GM19043 (cell line): Measurements from ENCODE around the gene THEMIS2.
"Not testable (repeated sequence)": the region's sequence is repeated elsewhere in the genome, so short reads cannot be mapped to it uniquely, and the experiment has no call there.

Source experiments
- ATAC-seq: cut with Tn5 transposase; IDR thresholded peaks from one replicate; pipeline ENCODE4 v1.9.1; 2021; ENCODE audit warnings: low read depth; ENCODE audit not compliant: unreplicated experiment

The THEMIS2 gene

DNA sequence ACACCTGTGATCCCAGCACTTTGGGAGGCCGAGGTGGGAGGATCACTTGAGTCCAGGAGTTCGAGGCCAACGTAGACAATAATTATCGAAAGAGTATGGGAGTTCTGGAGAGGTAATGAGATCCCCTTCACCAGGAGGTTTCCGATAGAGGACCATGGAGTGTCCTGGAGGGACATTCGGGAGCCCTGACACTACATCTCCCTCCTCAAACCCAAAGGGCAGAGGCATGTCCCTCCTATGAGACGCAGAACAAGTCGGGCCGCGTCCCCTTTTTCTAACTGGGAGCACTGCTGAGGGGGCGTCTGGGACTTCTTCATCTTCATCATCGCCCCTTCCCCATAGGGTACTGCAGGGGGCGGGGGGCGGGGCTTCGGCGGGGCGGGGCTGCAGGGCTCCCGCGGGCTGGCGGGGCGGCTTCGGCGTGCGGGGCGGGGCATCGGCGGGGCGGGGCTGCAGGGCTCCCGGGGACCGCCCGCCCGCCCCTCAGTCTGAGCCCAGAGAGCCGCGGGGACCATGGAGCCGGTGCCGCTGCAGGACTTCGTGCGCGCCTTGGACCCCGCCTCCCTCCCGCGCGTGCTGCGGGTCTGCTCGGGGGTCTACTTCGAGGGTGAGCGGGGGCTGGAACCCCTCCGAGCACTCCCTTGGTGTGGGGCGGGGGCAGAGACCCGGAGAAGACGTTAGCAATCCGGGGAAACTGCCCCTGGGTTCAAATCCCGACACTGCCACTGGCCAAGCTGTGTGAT is at the start of gene THEMIS2:
Gene THEMIS2 (plus strand): TSS at position 486 of the 743 bp plus-strand sequence. CDS start 28 bp downstream, at position 514.
- ATAC-seq: no peak

DNA sequence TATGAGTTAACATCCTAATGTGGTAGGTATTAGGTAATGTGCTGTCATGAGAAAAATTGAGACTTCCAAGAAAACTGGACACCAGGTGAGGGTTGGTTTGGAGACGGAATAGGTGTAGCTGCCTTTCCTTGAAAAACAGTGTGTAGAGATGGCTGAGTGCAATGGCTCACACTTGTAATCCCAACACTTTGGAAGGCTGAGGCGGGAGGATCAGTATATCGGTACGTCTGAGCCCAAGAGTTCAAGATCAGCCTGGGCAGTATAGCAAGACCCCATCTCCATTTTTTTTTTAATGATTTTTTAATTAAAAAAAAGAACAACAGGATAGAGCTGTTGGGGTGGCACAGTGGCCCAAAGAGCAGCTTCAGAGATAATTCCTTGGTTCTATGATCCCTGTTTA is 48.6 kb upstream of the THEMIS2 start:
- no peak for ATAC-seq

DNA sequence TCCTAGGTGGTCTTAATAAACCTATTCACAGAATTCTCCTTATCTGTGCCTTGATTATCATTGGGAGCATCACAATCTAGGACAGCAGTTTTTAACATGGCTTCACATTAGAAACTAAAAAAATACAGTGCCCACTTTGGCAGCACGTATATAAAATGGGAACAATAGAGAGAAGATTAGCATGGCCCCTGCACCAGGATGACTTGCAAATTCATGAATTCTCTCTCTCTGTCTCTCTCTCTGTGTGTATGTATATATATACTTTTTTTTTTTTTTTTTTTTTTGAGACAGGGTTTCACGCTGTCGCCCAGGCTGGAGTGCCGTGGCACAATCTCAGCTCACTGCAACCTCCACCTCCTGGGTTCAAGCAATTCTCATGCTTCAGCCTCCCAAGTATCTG is 47.9 kb upstream of the THEMIS2 start:
- no peak for ATAC-seq

DNA sequence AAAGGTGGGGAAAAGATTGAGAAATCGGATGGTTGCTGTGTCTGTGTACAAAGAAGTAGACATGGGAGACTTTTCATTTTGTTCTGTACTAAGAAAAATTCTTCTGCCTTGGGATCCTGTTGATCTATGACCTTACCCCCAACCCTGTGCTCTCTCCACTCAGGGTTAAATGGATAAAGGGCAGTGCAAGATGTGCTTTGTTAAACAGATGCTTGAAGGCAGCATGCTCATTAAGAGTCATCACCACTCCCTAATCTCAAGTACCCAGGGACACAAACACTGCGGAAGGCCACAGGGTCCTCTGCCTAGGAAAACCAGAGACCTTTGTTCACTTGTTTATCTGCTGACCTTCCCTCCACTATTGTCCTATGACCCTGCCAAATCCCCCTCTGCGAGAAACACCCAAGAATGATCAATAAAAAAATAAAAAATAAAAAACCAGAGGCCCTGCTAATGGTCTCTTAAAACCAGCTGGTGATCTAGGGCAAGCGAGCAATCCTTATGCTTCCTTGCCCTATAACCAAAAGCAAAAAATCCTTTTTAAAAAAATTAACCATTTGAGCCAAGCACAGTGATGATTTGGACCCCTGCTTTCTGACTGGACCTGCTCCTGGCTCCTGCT is 42.9 kb upstream of the THEMIS2 start:
- ATAC-seq: not testable (repeated sequence)

DNA sequence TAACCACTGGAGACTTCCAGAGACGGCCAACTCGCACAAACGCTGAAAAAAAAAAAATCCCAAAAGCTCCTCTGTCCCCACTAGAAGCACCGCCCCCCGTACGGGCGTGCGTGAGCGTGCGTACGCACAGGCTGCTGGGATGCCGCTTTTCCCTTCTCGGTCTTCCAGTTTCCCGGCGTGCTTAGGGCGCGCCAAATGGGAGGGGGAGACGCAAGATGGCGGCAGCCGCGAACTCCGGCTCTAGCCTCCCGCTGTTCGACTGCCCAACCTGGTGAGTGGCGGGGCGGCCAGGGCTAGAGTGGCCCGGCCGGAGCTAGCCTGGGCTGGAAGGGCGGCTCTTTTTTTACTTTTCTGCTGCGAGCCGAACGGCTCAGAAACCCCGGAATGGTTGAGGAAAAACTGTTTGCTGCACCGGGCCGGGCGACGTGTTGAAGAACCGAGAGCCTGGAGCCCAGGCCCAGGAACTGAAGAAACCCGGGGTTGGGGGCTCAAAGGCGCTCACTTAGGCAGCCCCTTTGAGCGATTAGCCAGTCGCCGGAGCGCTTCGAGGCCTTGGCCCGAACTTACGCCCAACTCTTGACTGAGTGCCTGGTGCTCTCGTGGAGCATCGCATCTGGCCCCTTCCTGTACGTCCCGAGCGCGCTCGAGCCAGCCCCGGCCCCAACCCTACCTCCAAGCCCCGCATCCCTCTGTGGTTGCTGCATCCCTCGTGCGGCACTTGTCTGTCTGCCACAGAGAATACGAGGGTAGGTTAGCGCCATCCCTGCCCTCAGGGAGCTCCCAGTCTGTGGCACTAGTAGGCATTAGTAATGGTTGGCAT is 41.5 kb upstream of the THEMIS2 start, which contains the start of gene PPP1R8:
Gene PPP1R8 (plus strand): TSS at position 162 of the 820 bp plus-strand sequence. CDS start 54 bp downstream, at position 216.
- peak; percentile 95 for ATAC-seq

DNA sequence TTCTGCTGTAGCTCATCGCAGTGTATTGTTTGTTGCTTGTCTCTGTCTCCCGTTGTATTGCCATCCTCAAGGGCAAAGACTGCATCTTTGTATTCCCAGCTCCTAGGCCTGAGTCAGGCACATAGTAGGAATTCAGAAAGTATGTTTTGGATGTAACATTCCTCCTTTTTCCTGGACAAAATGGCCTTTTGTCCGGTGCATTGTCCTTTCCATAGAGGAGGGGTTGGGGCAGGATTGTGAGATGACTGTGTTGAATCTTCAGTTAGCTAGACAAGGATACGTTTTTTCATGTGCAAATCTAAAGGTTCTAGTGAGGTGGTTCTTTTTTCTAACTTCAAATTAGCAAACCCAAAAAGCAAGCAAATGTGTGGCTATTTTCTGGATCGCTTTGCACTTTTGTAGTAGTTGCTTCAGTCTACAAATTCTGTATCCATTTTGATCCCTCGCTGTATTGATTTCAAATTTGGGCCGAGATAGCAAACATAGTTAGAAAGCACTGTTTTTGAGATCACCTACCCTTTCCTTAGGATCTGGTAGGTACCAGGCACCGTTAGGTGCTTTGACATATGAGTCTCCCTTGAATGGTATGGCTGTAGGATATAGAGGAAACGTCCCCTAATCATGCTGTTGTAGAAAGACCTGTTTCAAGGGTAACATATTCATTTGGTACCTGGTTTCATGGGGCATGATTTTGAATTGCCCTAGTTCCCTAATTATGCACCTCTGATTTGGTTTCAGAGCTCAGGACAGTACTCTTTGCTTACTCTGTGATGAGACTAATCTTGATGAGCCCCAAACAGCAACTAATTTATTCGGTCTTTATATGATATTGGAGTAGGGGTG is 40.6 kb upstream of the THEMIS2 start:
- no peak for ATAC-seq

DNA sequence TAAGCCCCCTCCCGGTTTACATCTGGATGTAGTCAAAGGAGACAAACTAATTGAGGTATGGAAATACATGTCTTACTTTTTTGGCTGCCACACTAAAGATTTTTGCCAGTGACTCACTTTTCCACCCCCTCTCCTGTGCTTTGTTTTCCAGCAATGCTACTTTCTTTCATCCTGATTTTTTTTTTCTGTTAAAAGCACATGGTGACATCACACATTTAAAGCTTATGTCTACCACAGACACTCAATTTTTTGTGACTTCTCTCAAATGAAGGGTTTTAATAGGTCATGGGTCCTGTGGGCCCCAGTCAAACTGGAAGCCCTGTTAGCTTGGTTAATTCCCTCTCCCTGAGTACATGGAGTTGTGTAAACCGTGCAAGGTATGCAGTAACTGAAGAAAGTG is 39.6 kb upstream of the THEMIS2 start:
- no peak for ATAC-seq

DNA sequence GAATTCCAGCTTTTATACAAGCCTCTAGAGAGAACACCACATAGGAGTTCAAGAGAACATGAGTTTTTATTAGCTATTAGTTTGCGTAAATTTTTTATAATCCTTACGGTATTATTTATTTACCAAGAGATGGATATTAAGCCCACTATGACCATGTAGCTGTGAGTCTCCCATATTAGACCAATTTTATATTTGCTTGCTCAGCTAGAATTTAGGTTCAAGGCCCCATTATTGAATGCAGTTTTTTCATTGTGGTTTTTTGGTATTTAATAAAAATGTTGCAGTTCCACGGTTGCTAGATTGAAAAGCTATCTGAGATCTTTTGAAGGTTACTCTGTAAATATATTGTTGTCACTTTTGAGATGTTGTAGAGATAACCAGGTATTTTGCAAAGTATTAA is 38.9 kb upstream of the THEMIS2 start:
- no peak for ATAC-seq

DNA sequence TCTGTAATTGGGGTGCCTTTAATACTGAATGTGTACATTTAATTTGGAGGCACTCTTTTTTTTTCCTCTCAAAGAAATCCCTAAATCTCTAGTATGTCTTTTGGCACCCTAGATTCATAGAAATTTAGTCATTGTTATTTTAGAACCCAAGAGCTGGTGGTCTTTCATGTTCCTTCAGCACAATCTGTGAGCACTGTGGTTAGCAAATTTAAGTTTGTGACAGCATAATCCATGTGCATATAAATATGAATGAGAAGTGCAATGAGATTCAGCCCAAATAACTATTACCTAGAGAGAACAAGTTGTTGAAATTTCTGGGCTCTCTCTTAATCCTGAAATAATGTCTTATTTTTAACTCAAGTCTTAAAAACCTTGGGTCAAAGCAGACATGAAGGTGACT is 37.3 kb upstream of the THEMIS2 start:
- no peak for ATAC-seq

DNA sequence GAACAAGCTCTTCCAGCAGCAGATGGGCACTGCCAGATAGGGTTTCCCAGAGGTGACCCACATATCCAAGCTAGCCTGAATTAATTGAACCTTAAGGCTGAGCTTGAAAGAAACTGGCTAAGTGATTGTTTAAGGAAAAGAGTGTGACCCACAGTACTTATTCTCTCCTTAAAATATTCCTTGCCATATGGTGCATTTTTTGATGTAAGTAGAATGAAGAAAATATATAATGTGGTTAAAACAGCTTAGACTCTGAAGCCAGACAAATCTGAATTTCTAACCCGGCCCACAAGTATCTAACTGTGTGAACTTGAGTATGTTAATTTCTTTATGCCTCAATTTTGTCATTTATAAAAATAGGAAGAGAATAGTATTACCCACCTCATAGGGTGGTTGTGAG is 36.8 kb upstream of the THEMIS2 start:
- no peak for ATAC-seq

DNA sequence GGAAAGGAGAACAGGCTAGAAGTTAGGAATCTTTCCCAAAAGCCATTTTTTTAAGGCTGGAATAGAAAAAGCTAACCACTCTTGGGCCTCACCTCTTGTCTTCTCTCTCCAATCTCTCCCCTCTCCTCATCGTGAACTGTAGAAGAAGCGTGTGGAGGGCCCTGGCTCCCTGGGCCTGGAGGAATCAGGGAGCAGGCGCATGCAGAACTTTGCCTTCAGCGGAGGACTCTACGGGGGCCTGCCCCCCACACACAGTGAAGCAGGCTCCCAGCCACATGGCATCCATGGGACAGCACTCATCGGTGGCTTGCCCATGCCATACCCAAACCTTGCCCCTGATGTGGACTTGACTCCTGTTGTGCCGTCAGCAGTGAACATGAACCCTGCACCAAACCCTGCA is 22.4 kb upstream of the THEMIS2 start:
- no peak for ATAC-seq

DNA sequence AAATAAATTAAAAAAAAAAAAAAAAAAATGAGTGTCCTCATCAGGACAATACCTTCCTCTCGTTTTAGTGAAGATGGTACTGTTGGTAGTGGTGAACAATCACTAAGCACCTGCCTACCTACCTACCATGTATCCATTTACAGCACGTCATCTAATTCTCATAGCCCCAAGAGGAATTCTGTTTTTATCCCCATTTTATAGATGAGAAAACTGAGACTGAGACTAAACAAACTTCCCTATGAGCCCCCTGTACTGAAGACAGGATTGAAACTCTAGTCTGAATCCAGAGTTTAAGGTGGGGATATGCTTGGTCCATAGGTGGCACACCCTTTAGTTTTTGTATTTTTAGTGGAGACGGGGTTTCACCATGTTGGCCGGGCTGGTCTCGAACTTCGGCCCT is 17.3 kb upstream of the THEMIS2 start:
- ATAC-seq: no peak

DNA sequence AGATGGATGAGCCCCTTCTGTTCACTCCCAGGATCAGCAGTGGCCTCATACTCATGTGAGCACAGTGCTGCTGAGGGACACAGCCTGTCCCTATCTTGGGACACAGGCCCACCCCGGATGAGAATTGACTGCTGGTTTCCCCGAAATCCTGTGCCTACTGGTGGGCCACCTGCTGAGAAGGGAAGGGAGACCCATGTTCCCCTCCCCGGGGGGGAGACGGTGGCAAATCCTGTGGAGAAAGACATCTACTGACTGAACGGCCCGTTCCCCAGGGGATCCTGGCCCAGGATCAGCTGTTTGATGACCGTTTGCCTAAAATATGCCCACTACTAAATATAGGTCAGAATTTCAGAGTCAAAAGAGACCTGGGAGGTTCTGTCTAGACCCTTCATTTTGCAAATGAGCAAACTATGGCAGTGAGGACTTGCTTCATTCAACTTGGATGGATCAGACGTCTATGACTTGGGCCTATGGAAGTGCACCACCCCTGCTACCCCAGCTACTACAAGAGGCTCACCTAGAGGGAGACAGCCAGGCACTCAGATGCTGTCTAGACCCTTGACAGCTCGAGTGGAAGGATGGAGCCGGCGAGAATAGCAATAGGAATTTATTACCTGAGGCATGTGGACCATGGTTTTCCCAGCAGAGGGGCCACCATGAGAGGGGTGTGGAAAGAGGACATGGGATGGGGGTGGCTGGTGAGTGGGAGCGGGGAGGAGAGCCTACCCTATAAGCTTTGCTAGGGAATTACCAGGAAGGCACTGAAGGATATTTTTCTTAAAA is 15.6 kb upstream of the THEMIS2 start:
- ATAC-seq: no peak

DNA sequence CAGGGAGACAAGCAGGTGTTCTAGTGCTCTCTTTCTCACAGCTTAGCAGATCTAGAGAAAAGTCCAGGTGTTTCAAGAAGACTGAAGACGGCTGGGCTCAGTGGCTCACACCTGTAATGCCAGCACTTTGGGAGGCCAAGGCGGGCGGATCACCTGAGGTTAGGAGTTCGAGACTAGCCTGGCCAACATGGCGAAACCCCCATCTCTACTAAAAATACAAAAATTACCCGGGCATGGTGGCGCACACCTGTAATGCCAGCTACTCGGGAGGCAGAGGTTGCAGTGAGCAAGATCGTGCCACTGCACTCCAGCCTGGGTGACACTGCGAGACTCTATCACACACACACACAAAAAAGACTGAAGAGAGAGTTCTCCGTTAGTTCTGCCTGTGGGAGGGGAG is 14.8 kb upstream of the THEMIS2 start:
- not testable (repeated sequence) for ATAC-seq

DNA sequence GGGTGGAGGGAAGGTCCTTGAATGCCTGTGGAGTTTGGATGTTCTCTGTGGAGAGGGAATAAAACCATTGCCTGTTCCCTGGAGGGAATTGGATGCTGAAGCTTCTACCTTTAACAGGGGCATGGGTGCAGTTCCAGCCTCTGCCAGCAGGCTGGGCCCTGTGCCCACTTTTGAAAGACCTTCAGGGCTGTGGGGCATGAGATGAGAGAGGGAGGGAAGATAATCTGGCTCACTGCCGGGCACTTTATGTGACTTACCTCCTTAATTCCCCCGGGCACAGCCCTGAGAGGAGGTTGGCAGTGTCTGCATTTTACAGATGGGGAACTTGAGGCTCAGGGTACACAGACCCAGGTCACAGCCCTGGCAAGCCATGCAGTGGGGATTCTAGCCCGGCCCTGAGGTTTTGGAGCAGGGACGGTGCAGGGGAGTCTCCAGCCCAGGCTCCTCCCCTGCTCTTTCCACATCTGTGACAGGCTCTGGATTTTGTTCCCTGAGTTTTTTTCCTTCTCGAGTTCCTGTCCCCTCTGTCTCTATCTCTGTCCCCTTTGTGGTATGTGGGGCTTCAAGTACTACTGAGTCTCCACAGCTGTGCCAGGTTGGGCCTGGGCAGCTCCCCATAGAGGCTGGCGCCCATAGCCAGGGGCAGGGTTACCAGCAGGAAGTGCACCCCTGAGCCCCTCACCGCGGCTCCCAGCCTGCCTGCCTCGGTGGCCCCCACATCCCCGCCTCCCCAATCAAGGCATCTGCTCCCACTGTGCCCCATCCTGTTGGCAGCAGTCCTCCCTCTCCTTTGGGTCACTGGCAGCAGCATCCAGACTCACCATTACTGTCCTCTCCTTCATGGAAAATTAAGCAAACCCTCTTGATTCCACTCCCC is 14.0 kb upstream of the THEMIS2 start:
- ATAC-seq: no peak

DNA sequence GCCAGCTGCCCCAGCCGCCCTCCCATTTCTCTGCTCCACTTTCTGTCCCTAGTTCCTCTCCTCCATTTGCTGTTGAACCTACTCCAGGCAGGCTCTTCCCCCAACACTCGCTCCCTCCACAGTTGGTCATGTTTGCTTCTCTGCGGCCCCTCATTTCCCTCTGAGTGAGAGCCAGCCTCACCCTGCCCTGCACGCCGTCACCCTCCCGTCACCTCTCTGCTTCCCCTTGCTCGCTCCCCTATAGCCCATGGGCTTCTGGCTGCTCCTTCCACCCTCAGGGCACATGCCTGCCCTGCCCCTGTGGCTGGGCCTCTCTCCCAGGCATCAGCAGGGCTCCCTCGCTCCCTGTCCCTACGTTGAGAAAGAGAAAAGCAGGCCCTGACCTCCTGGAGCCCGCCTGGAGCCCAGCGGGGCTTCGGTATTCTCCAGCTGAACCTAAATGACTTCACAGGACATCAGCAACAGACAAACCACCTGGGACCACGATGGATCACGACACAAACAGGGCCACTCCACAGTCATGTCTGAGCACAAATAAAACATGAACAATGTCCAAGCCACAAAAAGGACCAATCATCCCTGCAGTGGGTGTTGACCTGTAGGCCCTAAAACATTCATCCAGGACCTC is 13.3 kb upstream of the THEMIS2 start:
- ATAC-seq: no peak

DNA sequence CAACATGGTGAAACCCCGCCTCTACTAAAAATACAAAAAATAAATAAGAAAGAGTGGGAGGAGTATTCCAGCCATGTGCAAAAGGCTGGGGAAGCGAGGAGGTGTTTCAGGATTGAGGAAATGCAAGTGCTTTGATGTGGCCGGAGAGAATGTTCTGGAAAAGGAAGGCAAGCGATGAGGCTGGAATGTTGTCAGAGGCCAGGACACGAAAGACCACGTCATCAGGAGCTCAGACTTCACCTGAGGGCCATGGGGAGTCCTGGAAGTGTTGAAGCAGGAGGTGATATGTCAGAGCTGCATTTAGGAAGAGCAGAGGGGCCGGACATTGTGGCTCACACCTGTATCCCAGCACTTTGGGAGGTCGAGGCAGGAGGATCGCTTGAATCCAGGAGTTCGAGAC is 10.9 kb upstream of the THEMIS2 start:
- no peak for ATAC-seq

DNA sequence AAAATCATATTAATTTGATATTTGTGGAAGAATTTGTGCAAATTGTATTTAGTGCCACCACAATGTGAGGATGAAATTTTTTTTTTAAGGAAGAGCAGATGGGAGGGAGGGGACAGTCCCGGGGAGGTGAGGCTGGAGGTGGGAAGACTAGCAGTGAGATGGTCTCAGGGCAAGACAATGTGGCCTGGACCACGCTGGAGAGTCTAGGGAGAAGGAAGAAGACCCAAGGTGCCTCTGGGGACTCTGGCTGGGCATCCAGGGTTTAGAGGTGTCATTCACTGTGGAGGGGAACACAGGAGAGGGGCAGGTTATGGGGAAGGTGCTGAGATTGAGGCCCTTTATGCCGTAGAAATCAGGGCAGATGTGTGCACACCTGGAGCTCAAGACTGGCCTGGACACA is 10.3 kb upstream of the THEMIS2 start:
- no peak for ATAC-seq
